GM12878 (cell line): ENCODE measurements around the gene USP35.

Experiments
- BACH1 ChIP-seq: fragments of 450-650 bp; IDR thresholded peaks from 2 replicates; pipeline ENCODE4 v1.6.1; 2017; ENCODE audit warnings: mild to moderate bottlenecking, borderline replicate concordance
- CHD2 ChIP-seq: IDR thresholded peaks from 2 replicates; pipeline ENCODE4 v1.6.1; 2011; ENCODE audit warnings: low read depth, low read length, improper control_type of control experiment, borderline replicate concordance
- ESRRA ChIP-seq: IDR thresholded peaks from 2 replicates; pipeline ENCODE4 v1.6.1; 2012; ENCODE audit warnings: mild to moderate bottlenecking, low read length, improper control_type of control experiment
- EZH2 ChIP-seq: IDR thresholded peaks from 2 replicates; pipeline ENCODE4 v1.6.1; 2012; ENCODE audit warnings: low read depth, mild to moderate bottlenecking, control low read depth, inconsistent platforms, low read length, borderline replicate concordance; ENCODE audit not compliant: control insufficient read depth
- GABPA ChIP-seq: IDR thresholded peaks from 2 replicates; pipeline ENCODE4 v1.6.1; 2014; ENCODE audit warnings: antibody characterized with exemption, low read depth, mild to moderate bottlenecking, inconsistent platforms
- NFXL1 ChIP-seq: fragments of 450-650 bp; IDR thresholded peaks from 2 replicates; pipeline ENCODE4 v1.6.1; 2017; ENCODE audit warnings: antibody characterized with exemption, mild to moderate bottlenecking, borderline replicate concordance
- POLR2A ChIP-seq: IDR thresholded peaks from 2 replicates; pipeline ENCODE4 v1.6.1; 2011; ENCODE audit warnings: low read depth, mild to moderate bottlenecking, low read length
- RBBP5 ChIP-seq: fragments of 200-600 bp; sonication (generic); conservative IDR thresholded peaks from 2 replicates; pipeline ENCODE4 v1.6.1; 2016
- TCF12 ChIP-seq: IDR thresholded peaks from 2 replicates; pipeline ENCODE4 v1.6.1; 2011; ENCODE audit warnings: low read depth, mild to moderate bottlenecking, low read length
- ZNF274 ChIP-seq: IDR thresholded peaks from one replicate; pipeline ENCODE4 v1.8.0; 2011; ENCODE audit not compliant: insufficient read length, insufficient read depth
- TF ChIP-seq, protein P1 (sequence below): fragments of 450-650 bp; IDR thresholded peaks from 2 replicates; pipeline ENCODE4 v1.6.1; 2017; ENCODE audit warnings: low read depth, mild to moderate bottlenecking, moderate library complexity
- TF ChIP-seq, protein P2 (sequence below): fragments of 450-650 bp; IDR thresholded peaks from 2 replicates; pipeline ENCODE4 v1.6.1; 2017; ENCODE audit warnings: mild to moderate bottlenecking
- TF ChIP-seq, protein P3 (sequence below): IDR thresholded peaks from 2 replicates; pipeline ENCODE4 v1.6.1; 2012; ENCODE audit warnings: mild to moderate bottlenecking, low read depth, low read length
- TF ChIP-seq, protein P4 (sequence below): IDR thresholded peaks from 2 replicates; pipeline ENCODE4 v1.6.1; 2011; ENCODE audit warnings: low read depth, mild to moderate bottlenecking, low read length, moderate library complexity, borderline replicate concordance; ENCODE audit errors: extremely low read depth

DNA sequence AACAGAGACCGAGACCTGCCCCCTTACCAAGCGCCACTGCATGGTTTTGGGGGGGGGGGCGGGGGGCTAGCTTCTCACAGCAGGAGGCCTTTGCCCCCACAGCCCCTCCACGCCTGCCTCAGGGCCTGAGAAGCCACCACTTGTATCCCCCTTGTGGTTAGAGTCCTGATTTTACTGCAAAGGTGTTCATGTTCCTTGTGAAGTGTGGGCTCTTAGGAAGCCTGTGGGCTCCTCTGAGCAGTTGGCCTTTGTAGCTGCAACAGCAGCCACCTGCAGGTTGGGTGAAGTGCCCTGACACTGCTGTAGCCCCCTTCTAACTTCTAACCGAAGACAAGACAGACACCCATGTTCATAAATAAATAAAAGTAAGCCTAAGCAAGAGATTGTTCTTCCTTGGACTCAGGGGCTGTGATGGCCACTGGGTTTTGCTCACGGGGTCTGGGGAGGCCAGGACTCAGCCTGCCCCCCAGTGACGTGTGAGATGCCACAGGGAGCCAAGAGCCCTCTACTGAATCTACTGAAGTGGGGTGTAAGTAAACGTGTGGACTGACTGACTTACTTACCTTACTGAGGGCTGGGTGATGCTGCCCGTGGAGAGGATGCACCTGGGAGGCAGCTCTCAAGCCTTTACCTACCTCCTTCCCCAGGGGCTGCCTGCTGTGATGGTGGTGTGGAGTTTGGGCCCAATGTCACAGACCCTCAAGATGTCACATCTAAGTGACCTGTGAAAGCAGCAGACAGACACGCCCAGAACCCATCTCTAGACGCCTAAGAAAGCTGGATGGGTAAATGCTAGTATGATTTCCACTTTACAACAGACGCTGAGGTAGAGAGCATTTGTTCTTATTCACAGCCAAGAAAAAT is 25.8 kb downstream of the USP35 start:
- TF ChIP-seq, protein P1, sequence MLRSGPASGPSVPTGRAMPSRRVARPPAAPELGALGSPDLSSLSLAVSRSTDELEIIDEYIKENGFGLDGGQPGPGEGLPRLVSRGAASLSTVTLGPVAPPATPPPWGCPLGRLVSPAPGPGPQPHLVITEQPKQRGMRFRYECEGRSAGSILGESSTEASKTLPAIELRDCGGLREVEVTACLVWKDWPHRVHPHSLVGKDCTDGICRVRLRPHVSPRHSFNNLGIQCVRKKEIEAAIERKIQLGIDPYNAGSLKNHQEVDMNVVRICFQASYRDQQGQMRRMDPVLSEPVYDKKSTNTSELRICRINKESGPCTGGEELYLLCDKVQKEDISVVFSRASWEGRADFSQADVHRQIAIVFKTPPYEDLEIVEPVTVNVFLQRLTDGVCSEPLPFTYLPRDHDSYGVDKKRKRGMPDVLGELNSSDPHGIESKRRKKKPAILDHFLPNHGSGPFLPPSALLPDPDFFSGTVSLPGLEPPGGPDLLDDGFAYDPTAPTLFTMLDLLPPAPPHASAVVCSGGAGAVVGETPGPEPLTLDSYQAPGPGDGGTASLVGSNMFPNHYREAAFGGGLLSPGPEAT, result no peak
- TF ChIP-seq POLR2A (no peak), GABPA (no peak), CHD2 (no peak), TCF12 (no peak), BACH1 (no peak), RBBP5 (no peak), NFXL1 (no peak), ZNF274 (no peak), EZH2 (no peak), ESRRA (no peak)
- TF ChIP-seq, protein P2, sequence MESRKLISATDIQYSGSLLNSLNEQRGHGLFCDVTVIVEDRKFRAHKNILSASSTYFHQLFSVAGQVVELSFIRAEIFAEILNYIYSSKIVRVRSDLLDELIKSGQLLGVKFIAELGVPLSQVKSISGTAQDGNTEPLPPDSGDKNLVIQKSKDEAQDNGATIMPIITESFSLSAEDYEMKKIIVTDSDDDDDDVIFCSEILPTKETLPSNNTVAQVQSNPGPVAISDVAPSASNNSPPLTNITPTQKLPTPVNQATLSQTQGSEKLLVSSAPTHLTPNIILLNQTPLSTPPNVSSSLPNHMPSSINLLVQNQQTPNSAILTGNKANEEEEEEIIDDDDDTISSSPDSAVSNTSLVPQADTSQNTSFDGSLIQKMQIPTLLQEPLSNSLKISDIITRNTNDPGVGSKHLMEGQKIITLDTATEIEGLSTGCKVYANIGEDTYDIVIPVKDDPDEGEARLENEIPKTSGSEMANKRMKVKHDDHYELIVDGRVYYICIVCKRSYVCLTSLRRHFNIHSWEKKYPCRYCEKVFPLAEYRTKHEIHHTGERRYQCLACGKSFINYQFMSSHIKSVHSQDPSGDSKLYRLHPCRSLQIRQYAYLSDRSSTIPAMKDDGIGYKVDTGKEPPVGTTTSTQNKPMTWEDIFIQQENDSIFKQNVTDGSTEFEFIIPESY, result no peak
- TF ChIP-seq, protein P3, sequence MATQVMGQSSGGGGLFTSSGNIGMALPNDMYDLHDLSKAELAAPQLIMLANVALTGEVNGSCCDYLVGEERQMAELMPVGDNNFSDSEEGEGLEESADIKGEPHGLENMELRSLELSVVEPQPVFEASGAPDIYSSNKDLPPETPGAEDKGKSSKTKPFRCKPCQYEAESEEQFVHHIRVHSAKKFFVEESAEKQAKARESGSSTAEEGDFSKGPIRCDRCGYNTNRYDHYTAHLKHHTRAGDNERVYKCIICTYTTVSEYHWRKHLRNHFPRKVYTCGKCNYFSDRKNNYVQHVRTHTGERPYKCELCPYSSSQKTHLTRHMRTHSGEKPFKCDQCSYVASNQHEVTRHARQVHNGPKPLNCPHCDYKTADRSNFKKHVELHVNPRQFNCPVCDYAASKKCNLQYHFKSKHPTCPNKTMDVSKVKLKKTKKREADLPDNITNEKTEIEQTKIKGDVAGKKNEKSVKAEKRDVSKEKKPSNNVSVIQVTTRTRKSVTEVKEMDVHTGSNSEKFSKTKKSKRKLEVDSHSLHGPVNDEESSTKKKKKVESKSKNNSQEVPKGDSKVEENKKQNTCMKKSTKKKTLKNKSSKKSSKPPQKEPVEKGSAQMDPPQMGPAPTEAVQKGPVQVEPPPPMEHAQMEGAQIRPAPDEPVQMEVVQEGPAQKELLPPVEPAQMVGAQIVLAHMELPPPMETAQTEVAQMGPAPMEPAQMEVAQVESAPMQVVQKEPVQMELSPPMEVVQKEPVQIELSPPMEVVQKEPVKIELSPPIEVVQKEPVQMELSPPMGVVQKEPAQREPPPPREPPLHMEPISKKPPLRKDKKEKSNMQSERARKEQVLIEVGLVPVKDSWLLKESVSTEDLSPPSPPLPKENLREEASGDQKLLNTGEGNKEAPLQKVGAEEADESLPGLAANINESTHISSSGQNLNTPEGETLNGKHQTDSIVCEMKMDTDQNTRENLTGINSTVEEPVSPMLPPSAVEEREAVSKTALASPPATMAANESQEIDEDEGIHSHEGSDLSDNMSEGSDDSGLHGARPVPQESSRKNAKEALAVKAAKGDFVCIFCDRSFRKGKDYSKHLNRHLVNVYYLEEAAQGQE, result no peak
- TF ChIP-seq, protein P4, sequence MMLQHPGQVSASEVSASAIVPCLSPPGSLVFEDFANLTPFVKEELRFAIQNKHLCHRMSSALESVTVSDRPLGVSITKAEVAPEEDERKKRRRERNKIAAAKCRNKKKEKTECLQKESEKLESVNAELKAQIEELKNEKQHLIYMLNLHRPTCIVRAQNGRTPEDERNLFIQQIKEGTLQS, result no peak
